HepG2 (cell line): Measurements from ENCODE around the gene SEMA3B. TPM values are rescaled to one million over a fixed set of nuclear protein-coding genes. Genes with fewer than 3 reads are reported as not detected.
A peak's percentile ranks its signal among the peaks of the same experiment; 100 is the strongest.

Experiments
- AGO2 ChIP-seq: fragments of 200-400 bp; formaldehyde crosslinking; optimal IDR thresholded peaks from 2 replicates; pipeline ENCODE3; 2017; ENCODE audit warnings: mild to moderate bottlenecking, low read depth, low read length, moderate library complexity
- CHD4 ChIP-seq: fragments of 200-600 bp; sonication (generic); IDR thresholded peaks from 2 replicates; pipeline ENCODE4 v1.7.0; 2017; ENCODE audit warnings: mild to moderate bottlenecking, low read length, borderline replicate concordance
- GMEB2 ChIP-seq: IDR thresholded peaks from 2 replicates; pipeline ENCODE4 v1.6.1; 2016; ENCODE audit warnings: missing biosample characterization, missing genetic modification reagents, low read depth
- HNF1B ChIP-seq: sonication (generic); formaldehyde crosslinking; IDR thresholded peaks from 2 replicates; pipeline ENCODE4 v1.5.1; 2020; ENCODE audit warnings: mild to moderate bottlenecking, moderate library complexity, missing genetic modification reagents
- MAZ ChIP-seq, 2 experiments: sonication (generic) in 1 of 2; formaldehyde crosslinking in 1 of 2; IDR thresholded peaks; 2 replicates each; pipeline versions ENCODE4 v1.5.0 to v1.6.1; 2012 to 2020; ENCODE audit warnings: low read depth in 2 of 2, mild to moderate bottlenecking in 2 of 2, borderline replicate concordance in 1 of 2, improper control_type of control experiment in 1 of 2, low read length in 1 of 2, missing genetic modification reagents in 1 of 2, moderate library complexity in 1 of 2
- MYC ChIP-seq: sonication (generic); formaldehyde crosslinking; IDR thresholded peaks from 2 replicates; pipeline ENCODE4 v1.9.0; 2021; ENCODE audit warnings: missing genetic modification reagents, borderline replicate concordance
- NAIF1 ChIP-seq: sonication (generic); formaldehyde crosslinking; IDR thresholded peaks from 2 replicates; pipeline ENCODE4 v1.5.0; 2020; ENCODE audit warnings: mild to moderate bottlenecking, missing genetic modification reagents, borderline replicate concordance
- NFYC ChIP-seq: IDR thresholded peaks from 2 replicates; pipeline ENCODE4 v1.6.1; 2016; ENCODE audit warnings: missing genetic modification reagents, missing compliant biosample characterization
- PAX8 ChIP-seq: sonication (generic); formaldehyde crosslinking; IDR thresholded peaks from 2 replicates; pipeline ENCODE4 v1.8.0; 2022; ENCODE audit warnings: mild to moderate bottlenecking, missing genetic modification reagents, borderline replicate concordance
- POLR2AphosphoS5 ChIP-seq: IDR thresholded peaks from 2 replicates; pipeline ENCODE4 v1.6.1; 2012; ENCODE audit warnings: low read depth, low read length
- REPIN1 ChIP-seq: sonication (generic); formaldehyde crosslinking; IDR thresholded peaks from 2 replicates; pipeline ENCODE4 v1.8.0; 2022; ENCODE audit warnings: missing genetic modification reagents, low read depth, mild to moderate bottlenecking, borderline replicate concordance
- TARDBP ChIP-seq: sonication (generic); formaldehyde crosslinking; IDR thresholded peaks from 2 replicates; pipeline ENCODE4 v1.8.0; 2022; ENCODE audit warnings: mild to moderate bottlenecking, missing genetic modification reagents
- TFAP4 ChIP-seq: sonication (generic); IDR thresholded peaks from 2 replicates; pipeline ENCODE4 v1.6.1; 2016; ENCODE audit warnings: low read depth, borderline replicate concordance
- ZNF224 ChIP-seq: sonication (generic); formaldehyde crosslinking; IDR thresholded peaks from 2 replicates; pipeline ENCODE4 v1.5.0; 2020; ENCODE audit warnings: mild to moderate bottlenecking, missing genetic modification reagents
- ZNF598 ChIP-seq: sonication (generic); formaldehyde crosslinking; IDR thresholded peaks from 2 replicates; pipeline ENCODE4 v1.5.1; 2020; ENCODE audit warnings: mild to moderate bottlenecking, missing genetic modification reagents, borderline replicate concordance
- ZNF747 ChIP-seq: sonication (generic); formaldehyde crosslinking; IDR thresholded peaks from 2 replicates; pipeline ENCODE4 v1.8.1; 2023; ENCODE audit warnings: missing genetic modification reagents, mild to moderate bottlenecking, borderline replicate concordance
- ZNF761 ChIP-seq: sonication (generic); formaldehyde crosslinking; conservative IDR thresholded peaks from 2 replicates; pipeline ENCODE4 v1.4.0; 2020; ENCODE audit warnings: mild to moderate bottlenecking, missing genetic modification reagents
- ZNF777 ChIP-seq: sonication (generic); formaldehyde crosslinking; IDR thresholded peaks from 2 replicates; pipeline ENCODE4 v1.4.0; 2020; ENCODE audit warnings: missing genetic modification reagents
- ZNF878 ChIP-seq: sonication (generic); formaldehyde crosslinking; IDR thresholded peaks from 2 replicates; pipeline ENCODE4 v1.8.1; 2023; ENCODE audit warnings: mild to moderate bottlenecking, missing genetic modification reagents, moderate library complexity
- polyA plus RNA-seq, 8 experiments: library from polyadenylated mRNA; depleted of rRNA in 3 of 8; stranded (reverse) in 7 of 8; unstranded in 1 of 8; fragments of >200 nt; fragmentation: Illumina TruSeq in 4 of 8; extraction: Trizol in 4 of 8; gene quantifications; 2 replicates each; pipeline versions ENCODE4 v1.2.1 to v1.2.3, GENCODE V29; 2011 to 2016; ENCODE audit warnings: low read depth in 4 of 8, missing spikeins in 1 of 8, mixed read lengths in 1 of 8; ENCODE audit not compliant: insufficient read depth in 1 of 8
- total RNA-seq, 5 experiments: library from RNA; depleted of rRNA; stranded (reverse); fragments of >200 nt; fragmentation: Illumina TruSeq; extraction: Trizol; gene quantifications; 2 replicates each; pipeline ENCODE4 v1.2.3, GENCODE V29; 2016; ENCODE audit warnings: low read depth in 1 of 5
- TF ChIP-seq, protein P1 (sequence below): IDR thresholded peaks from 2 replicates; pipeline ENCODE4 v1.6.1; 2016; ENCODE audit warnings: mild to moderate bottlenecking, missing biosample characterization, missing genetic modification reagents
- TF ChIP-seq, protein P2 (sequence below): fragments of 450-650 bp; IDR thresholded peaks from 2 replicates; pipeline ENCODE4 v1.6.1; 2017
- TF ChIP-seq, protein P3 (sequence below): sonication (generic); formaldehyde crosslinking; IDR thresholded peaks from 2 replicates; pipeline ENCODE4 v1.8.1; 2023; ENCODE audit warnings: mild to moderate bottlenecking, moderate library complexity, missing genetic modification reagents

SEMA3B gene
- total and polyA plus RNA-seq, 2 of the 13 experiments (the other 11 are each of a cell fraction or from before 2014, with no cell fraction given) = 93.2 to 158 TPM

GRCh38 chr3:50268703-50269451 is at the start of gene SEMA3B (continued):
- TF ChIP-seq TFAP4 (peak; percentile 48; the same call in 1 of the 2 replicates), PAX8 (CRISPR knock-in tag) (no peak), CHD4 (peak; percentile 80; the same call in 1 of the 2 replicates), ZNF761 (CRISPR knock-in tag) (no peak), NFYC (no peak), HNF1B (CRISPR knock-in tag) (peak; percentile 66; the same call in 1 of the 2 replicates), ZNF598 (no peak), POLR2AphosphoS5 (peak; percentile 74), MAZ (IDR thresholded peaks at IDR 0.05; ENCODE audit: borderline replicate concordance, low read depth, low read length) (0 out of 2 replicates have a peak, but pooled peaks have one; percentile 47), MAZ (CRISPR knock-in tag; IDR thresholded peaks at IDR 0.05; ENCODE audit: low read depth) (peak; percentile 73), GMEB2 (CRISPR knock-in tag) (no peak), TARDBP (CRISPR knock-in tag) (peak; percentile 81), ZNF777 (CRISPR knock-in tag) (no peak), ZNF878 (no peak), AGO2 (peak; percentile 83), MYC (CRISPR knock-in tag) (peak; percentile 36; the same call in 1 of the 2 replicates), ZNF224 (no peak), NAIF1 (CRISPR knock-in tag) (no peak), ZNF747 (peak; percentile 65; the same call in 1 of the 2 replicates), REPIN1 (CRISPR knock-in tag) (0 out of 2 replicates have a peak, but pooled peaks have one; percentile 20)
- TF ChIP-seq, protein P1, sequence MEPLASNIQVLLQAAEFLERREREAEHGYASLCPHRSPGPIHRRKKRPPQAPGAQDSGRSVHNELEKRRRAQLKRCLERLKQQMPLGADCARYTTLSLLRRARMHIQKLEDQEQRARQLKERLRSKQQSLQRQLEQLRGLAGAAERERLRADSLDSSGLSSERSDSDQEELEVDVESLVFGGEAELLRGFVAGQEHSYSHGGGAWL (CRISPR knock-in tag) = peak; percentile 52; the same call in 1 of the 2 replicates
- TF ChIP-seq, protein P2, sequence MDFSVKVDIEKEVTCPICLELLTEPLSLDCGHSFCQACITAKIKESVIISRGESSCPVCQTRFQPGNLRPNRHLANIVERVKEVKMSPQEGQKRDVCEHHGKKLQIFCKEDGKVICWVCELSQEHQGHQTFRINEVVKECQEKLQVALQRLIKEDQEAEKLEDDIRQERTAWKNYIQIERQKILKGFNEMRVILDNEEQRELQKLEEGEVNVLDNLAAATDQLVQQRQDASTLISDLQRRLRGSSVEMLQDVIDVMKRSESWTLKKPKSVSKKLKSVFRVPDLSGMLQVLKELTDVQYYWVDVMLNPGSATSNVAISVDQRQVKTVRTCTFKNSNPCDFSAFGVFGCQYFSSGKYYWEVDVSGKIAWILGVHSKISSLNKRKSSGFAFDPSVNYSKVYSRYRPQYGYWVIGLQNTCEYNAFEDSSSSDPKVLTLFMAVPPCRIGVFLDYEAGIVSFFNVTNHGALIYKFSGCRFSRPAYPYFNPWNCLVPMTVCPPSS = no peak
- TF ChIP-seq, protein P3, sequence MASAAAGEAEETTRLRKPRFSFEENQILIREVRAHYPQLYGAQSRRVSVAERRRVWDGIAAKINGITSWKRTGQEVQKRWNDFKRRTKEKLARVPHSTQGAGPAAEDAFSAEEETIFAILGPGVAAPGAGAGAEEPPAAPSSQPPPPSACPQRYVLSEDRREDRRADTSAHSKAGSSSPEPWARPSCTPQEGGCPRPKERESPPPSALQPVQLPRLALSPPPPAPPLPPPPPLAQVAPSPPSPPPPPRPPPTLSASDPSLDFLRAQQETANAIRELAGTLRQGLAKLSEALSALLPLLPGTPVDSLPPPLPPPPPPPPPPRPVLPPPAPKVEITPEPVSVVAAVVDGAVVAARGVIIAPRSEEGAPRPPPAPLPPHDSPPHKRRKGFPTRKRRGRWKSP (CRISPR knock-in tag) = no peak
